Upper lobe of left lung (tissue), 6 donors: ENCODE data around the gene NXPE1. TPM values are rescaled to one million over a fixed set of nuclear protein-coding genes. Genes with fewer than 3 reads are reported as not detected.

ENCODE experiments used
- ATAC-seq, 2 donors: fragments of 200-7000 bp; cut with Tn5 transposase; one replicate each; pipeline ENCODE4 v1.9.1; 2022; ENCODE audit warnings: mild to moderate bottlenecking in 2 of 2, moderate library complexity in 2 of 2; ENCODE audit not compliant: low FRiP score in 2 of 2
- DNase-seq, 2 donors: peaks; one replicate each; pipeline ENCODE4 v3.0.0-alpha.2; 2019 to 2020
- H3K27ac ChIP-seq, 4 donors: fragments of 200-600 bp; sonication (generic); one replicate each; pipeline ENCODE4 v1.5.1; 2016 to 2019
- H3K27me3 ChIP-seq, 4 donors: fragments of 200-600 bp; sonication (generic); one replicate each; pipeline ENCODE4 v1.5.1; 2017 to 2019
- H3K36me3 ChIP-seq, 4 donors: fragments of 200-600 bp; sonication (generic); one replicate each; pipeline ENCODE4 v1.5.1; 2016 to 2019
- H3K4me1 ChIP-seq, 4 donors: fragments of 200-600 bp; sonication (generic); one replicate each; pipeline ENCODE4 v1.5.1; 2018 to 2019
- H3K4me3 ChIP-seq, 4 donors: fragments of 200-600 bp; sonication (generic); one replicate each; pipeline ENCODE4 v1.5.1; 2017 to 2019; ENCODE audit warnings: mild to moderate bottlenecking in 2 of 4, moderate library complexity in 1 of 4
- H3K9me3 ChIP-seq, 4 donors: fragments of 200-600 bp; sonication (generic); one replicate each; pipeline ENCODE4 v1.5.1; 2018 to 2019
- EP300 ChIP-seq, 4 donors: sonication (generic); formaldehyde crosslinking; IDR thresholded peaks; one replicate each; pipeline ENCODE4 v1.5.1; 2017; ENCODE audit warnings: antibody characterized with exemption in 4 of 4, control low read depth in 2 of 4
- POLR2A ChIP-seq, 4 donors: fragments of 450-650 bp; IDR thresholded peaks; one replicate each; pipeline ENCODE4 v1.5.1; 2016 to 2017; ENCODE audit warnings: antibody characterized with exemption in 4 of 4, mild to moderate bottlenecking in 2 of 4
- POLR2AphosphoS5 ChIP-seq, 2 donors: sonication (generic); formaldehyde crosslinking; IDR thresholded peaks; one replicate each; pipeline ENCODE4 v1.5.1; 2017; ENCODE audit warnings: antibody characterized with exemption in 2 of 2
- whole genome bisulfite sequencing, 2 donors: methylation state at CpG; one replicate each; pipeline ENCODE4 v1.1.5; 2017 to 2018; 5-methylcytosine and 5-hydroxymethylcytosine counted together
- total RNA-seq, 6 donors: library from RNA; depleted of rRNA in 4 of 6; stranded (reverse); fragments of >200 nt in 4 of 6; gene quantifications; one replicate each; pipeline versions ENCODE4 v1.1.0 to v1.2.1, GENCODE V29; 2016 to 2021
- TF ChIP-seq, protein P1 (sequence below), 6 experiments: fragments of 450-650 bp in 4 of 6; fragments of 200-600 bp in 2 of 6; sonication (generic) in 2 of 6; IDR thresholded peaks; one replicate each; pipeline ENCODE4 v1.5.1; 2016 to 2019; ENCODE audit warnings: antibody characterized with exemption in 6 of 6
- donor health status: DM: no; HTN: no; CAD: no; lungs with moderate emphysema.
- donor health status: DM: no; HTN: yes; CAD: no; lungs with severe emphysema.

Gene NXPE1
- total RNA-seq, 6 donors from 2014 or later, result not detected

DNA sequence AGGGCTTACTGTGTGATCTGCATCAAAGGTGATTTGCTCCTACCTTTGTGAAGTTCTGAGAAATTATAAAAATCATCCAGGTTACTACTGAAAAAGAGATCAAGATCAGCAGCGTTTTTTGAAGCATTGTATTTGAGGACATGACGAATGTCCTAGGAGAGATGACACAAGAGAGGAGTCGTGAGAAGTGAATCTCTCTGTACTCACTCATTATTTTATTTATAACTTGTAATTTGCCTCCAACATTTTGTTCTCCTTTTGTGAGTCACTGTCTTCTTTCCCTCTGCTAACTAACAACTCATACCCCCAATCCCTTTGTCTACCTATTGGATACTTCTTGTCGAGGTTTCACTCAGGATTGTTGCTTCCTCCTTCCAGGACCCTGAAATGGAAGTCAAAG is 8.6 kb downstream of the NXPE1 start:
- Histone ChIP-seq H3K27me3 (no peaks in the 10 kb centered on the region), H3K4me3 (no peak overlapping the region), H3K9me3 (no peaks in the 10 kb centered on the region), H3K27ac (no peak overlapping the region), H3K36me3 (no peaks in the 10 kb centered on the region), H3K4me1 (no peaks in the 10 kb centered on the region)
- TF ChIP-seq EP300 (IDR thresholded peaks at IDR 0.05) (no peak), POLR2AphosphoS5 (IDR thresholded peaks at IDR 0.05) (no peak), POLR2A (IDR thresholded peaks at IDR 0.05) (no peak)
- TF ChIP-seq, protein P1, sequence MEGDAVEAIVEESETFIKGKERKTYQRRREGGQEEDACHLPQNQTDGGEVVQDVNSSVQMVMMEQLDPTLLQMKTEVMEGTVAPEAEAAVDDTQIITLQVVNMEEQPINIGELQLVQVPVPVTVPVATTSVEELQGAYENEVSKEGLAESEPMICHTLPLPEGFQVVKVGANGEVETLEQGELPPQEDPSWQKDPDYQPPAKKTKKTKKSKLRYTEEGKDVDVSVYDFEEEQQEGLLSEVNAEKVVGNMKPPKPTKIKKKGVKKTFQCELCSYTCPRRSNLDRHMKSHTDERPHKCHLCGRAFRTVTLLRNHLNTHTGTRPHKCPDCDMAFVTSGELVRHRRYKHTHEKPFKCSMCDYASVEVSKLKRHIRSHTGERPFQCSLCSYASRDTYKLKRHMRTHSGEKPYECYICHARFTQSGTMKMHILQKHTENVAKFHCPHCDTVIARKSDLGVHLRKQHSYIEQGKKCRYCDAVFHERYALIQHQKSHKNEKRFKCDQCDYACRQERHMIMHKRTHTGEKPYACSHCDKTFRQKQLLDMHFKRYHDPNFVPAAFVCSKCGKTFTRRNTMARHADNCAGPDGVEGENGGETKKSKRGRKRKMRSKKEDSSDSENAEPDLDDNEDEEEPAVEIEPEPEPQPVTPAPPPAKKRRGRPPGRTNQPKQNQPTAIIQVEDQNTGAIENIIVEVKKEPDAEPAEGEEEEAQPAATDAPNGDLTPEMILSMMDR (IDR thresholded peaks at IDR 0.05), result no peak
- WGBS, 2 donors, result 85 to 91% methylated on average over 4 of the region's 4 CpGs
- ATAC-seq, result no peak
- no peak for DNase-seq

DNA sequence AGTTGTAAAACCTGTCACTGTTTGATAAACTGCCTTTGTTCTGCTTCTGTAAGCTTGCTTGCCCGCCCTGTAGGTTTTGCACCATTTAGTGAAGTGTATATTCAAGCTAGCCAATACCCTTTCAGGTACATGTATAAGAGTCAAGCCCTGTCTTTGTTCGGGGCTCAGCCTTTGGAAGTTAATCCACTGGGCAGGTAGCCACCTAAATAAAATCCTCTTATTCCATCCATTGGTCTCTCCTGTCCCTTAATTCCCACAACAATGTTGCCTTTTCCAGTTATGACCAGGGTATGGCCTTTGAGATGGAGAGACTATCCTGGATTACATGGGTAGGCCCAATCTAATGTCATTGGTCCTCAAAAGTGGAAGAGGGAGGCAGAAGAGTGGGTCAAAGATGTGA is 34.0 kb downstream of the NXPE1 start:
- no peaks in the 10 kb centered on the region for H3K4me1 ChIP-seq
- H3K27ac ChIP-seq, result no peak overlapping the region
- 83 to 89% methylated on average over 2 of the region's 2 CpGs for WGBS, 2 donors
- ATAC-seq (no peak), DNase-seq (no peak)
- no peaks in the 10 kb centered on the region for H3K36me3 ChIP-seq
- peaks cover 0 to 18% (median 11%) of the 10 kb centered on the region in 4 donors for H3K9me3 ChIP-seq
- no peak for TF ChIP-seq POLR2A (IDR thresholded peaks at IDR 0.05)
- no peak for TF ChIP-seq EP300 (IDR thresholded peaks at IDR 0.05)
- TF ChIP-seq, protein P1 (IDR thresholded peaks at IDR 0.05), result no peak
- TF ChIP-seq POLR2AphosphoS5 (IDR thresholded peaks at IDR 0.05), result no peak
- H3K4me3 ChIP-seq, result no peak overlapping the region
- no peaks in the 10 kb centered on the region for H3K27me3 ChIP-seq

DNA sequence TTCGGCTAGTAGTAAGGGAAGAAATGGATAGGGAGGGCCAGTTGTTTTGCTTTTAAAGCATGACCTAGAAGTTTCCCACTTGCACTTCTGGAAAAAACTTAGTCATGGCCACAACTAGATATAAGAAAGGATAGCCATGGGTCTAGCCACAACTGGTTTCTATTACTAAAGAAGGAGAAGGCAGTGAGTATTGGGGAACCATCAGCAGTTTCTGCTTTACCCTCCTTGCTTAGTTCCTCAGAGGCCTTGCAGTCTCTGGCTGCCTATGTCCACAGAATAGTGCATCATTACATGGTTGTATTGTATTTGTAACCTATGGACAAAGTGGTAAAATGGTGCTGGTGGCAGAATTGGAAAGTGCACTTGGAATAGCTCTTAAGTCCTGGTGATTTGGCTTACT is 35.6 kb downstream of the NXPE1 start:
- H3K27me3 ChIP-seq, result no peaks in the 10 kb centered on the region
- no peaks in the 10 kb centered on the region for H3K4me1 ChIP-seq
- no peak overlapping the region for H3K4me3 ChIP-seq
- WGBS, 2 donors, result 96 to 97% methylated on average over 1 of the region's 1 CpG
- no peaks in the 10 kb centered on the region for H3K36me3 ChIP-seq
- no peak for ATAC-seq
- DNase-seq, result no peak
- no peak for TF ChIP-seq EP300 (IDR thresholded peaks at IDR 0.05)
- TF ChIP-seq, protein P1 (IDR thresholded peaks at IDR 0.05), result no peak
- TF ChIP-seq POLR2AphosphoS5 (IDR thresholded peaks at IDR 0.05), result no peak
- no peak for TF ChIP-seq POLR2A (IDR thresholded peaks at IDR 0.05)
- peaks cover 0 to 18% (median 11%) of the 10 kb centered on the region in 4 donors for H3K9me3 ChIP-seq
- H3K27ac ChIP-seq, result no peak overlapping the region

DNA sequence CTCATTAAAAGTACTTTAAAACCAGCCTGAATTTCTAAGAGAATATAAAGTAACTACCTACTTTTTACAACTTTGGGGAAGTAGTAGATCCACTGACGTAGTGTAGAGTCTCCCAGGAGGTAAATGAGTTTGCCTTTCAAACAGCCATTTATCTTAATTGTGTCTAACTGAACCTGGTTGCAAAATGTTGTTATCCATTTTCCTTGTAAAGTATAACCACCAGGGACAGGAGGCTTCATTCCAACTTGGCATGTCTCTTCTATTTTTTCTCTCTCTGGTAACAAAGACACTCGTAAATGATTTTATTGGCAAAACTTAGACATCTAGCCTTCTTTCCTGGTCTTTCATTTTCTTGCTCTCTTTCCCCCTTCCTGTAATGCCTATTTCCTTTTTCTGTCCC is 36.9 kb downstream of the NXPE1 start:
- no peaks in the 10 kb centered on the region for H3K4me1 ChIP-seq
- ATAC-seq (peak in 1 of 2 donors; percentile 67), DNase-seq (no peak)
- no peaks in the 10 kb centered on the region for H3K27me3 ChIP-seq
- H3K9me3 ChIP-seq, result peaks cover 0 to 18% (median 11%) of the 10 kb centered on the region in 4 donors
- TF ChIP-seq, protein P1 (IDR thresholded peaks at IDR 0.05), result no peak
- TF ChIP-seq EP300 (IDR thresholded peaks at IDR 0.05) (no peak), POLR2A (IDR thresholded peaks at IDR 0.05) (no peak), POLR2AphosphoS5 (IDR thresholded peaks at IDR 0.05) (no peak)
- H3K27ac ChIP-seq, result no peak overlapping the region
- H3K36me3 ChIP-seq, result no peaks in the 10 kb centered on the region
- no peak overlapping the region for H3K4me3 ChIP-seq
- WGBS, 2 donors, result 66 to 70% methylated on average over 2 of the region's 2 CpGs

DNA sequence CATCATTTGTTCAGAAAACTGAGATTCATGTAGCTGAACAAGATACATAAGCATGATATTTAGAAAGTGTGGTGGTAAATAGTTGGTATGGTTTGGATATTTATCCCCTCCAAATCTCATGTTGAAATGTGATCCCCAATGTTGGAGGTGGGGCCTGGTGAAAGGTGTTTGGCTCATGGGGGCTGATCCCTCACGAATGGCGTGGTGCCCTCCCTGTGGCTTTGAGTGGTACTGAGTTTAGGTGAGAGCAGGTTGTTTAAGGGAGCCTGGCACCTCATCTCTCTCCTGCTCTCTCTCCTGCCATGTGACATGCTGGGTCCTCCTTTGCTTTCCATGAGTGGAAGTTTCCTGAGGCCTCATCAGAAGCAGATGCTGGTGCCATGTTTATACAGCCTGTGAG is 48.1 kb downstream of the NXPE1 start:
- ATAC-seq (peak in 1 of 2 donors; percentile 40), DNase-seq (no peak)
- Histone ChIP-seq H3K4me3 (no peak overlapping the region), H3K27ac (no peak overlapping the region), H3K27me3 (no peaks in the 10 kb centered on the region), H3K4me1 (no peaks in the 10 kb centered on the region), H3K36me3 (no peaks in the 10 kb centered on the region), H3K9me3 (no peaks in the 10 kb centered on the region)
- 84 to 94% methylated on average over 2 of the region's 2 CpGs for WGBS, 2 donors
- no peak for TF ChIP-seq POLR2AphosphoS5 (IDR thresholded peaks at IDR 0.05)
- TF ChIP-seq, protein P1 (IDR thresholded peaks at IDR 0.05), result no peak
